ENCODE results near the gene FUOM.
"Not testable (repeated sequence)": the region's sequence is repeated elsewhere in the genome, so short reads cannot be mapped to it uniquely, and the experiment has no call there.

The FUOM gene

DNA sequence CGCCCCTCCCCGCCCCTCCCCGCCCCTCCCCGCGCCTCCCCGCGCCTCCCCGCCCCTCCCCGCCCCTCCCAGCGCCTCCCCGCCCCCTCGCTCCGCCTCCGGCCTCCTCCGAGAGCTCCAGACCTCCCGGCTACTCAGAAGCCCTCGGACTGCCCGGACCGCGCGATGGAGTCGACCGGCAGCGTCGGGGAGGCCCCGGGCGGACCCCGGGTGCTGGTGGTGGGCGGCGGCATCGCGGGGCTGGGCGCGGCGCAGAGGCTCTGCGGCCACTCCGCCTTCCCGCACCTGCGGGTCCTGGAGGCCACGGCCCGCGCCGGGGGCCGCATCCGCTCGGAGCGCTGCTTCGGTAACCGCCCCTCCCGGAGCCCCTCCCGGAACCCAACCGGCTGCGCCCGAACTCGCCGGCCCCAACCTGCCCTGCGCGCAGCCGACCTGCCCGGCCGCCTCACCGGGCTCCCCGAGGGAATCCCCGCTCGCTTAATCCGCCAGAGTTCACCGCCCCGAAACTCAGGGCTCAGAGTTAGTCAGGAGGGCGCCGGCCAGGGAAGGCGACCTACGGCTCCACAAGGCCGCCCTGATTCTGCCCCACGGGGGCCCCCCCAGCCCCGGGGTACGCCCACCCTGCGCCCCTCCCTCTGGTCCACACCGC is 21.5 kb upstream of the FUOM start, which contains the start of gene PAOX:
Gene PAOX (plus strand): TSS at position 111 of the 649 bp plus-strand sequence. CDS start 55 bp downstream, at position 166.
- TF ChIP-seq, protein P1, sequence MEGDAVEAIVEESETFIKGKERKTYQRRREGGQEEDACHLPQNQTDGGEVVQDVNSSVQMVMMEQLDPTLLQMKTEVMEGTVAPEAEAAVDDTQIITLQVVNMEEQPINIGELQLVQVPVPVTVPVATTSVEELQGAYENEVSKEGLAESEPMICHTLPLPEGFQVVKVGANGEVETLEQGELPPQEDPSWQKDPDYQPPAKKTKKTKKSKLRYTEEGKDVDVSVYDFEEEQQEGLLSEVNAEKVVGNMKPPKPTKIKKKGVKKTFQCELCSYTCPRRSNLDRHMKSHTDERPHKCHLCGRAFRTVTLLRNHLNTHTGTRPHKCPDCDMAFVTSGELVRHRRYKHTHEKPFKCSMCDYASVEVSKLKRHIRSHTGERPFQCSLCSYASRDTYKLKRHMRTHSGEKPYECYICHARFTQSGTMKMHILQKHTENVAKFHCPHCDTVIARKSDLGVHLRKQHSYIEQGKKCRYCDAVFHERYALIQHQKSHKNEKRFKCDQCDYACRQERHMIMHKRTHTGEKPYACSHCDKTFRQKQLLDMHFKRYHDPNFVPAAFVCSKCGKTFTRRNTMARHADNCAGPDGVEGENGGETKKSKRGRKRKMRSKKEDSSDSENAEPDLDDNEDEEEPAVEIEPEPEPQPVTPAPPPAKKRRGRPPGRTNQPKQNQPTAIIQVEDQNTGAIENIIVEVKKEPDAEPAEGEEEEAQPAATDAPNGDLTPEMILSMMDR (conservative IDR thresholded peaks at IDR 0.05; ENCODE audit: low read depth, low read length) = no peak
- no peak for DNase-seq (ENCODE audit: low read depth)
- H3K4me3 ChIP-seq (ENCODE audit: low read length) = peak within 1 kb of the TSS; percentile 71

GRCh38 chr10:133378251-133379096 is 20.7 kb upstream of the FUOM start:
- peak overlapping the region; percentile 71 for H3K4me3 ChIP-seq (ENCODE audit: low read length)
- DNase-seq (ENCODE audit: low read depth) = no peak
- TF ChIP-seq, protein P1 (conservative IDR thresholded peaks at IDR 0.05; ENCODE audit: low read depth, low read length) = no peak

DNA sequence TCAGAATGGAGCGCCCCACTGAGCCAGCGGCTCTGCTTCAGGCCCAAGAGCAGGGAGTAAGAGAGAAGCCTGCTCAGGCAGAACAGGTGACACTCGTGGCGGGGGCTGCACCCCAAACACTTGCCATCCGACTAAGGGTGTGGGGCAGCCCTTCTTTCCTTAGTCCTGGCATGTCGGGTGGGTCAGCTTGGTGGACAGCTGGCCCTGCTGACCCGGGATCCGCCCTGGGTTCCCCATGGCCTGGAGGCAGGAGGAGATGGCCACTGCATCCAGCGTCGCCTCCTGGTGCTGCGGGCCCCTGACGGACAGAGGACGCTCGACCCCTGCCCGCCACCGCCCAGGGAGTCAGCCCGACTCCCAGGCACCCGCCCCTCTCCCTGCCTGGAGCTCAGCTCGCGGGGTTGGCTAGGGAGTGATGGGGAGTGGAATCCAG is 20.0 kb upstream of the FUOM start:
- no peak for DNase-seq (ENCODE audit: low read depth)
- peak overlapping the region; percentile 71 for H3K4me3 ChIP-seq (ENCODE audit: low read length)
- TF ChIP-seq, protein P1 (conservative IDR thresholded peaks at IDR 0.05; ENCODE audit: low read depth, low read length) = no peak

DNA sequence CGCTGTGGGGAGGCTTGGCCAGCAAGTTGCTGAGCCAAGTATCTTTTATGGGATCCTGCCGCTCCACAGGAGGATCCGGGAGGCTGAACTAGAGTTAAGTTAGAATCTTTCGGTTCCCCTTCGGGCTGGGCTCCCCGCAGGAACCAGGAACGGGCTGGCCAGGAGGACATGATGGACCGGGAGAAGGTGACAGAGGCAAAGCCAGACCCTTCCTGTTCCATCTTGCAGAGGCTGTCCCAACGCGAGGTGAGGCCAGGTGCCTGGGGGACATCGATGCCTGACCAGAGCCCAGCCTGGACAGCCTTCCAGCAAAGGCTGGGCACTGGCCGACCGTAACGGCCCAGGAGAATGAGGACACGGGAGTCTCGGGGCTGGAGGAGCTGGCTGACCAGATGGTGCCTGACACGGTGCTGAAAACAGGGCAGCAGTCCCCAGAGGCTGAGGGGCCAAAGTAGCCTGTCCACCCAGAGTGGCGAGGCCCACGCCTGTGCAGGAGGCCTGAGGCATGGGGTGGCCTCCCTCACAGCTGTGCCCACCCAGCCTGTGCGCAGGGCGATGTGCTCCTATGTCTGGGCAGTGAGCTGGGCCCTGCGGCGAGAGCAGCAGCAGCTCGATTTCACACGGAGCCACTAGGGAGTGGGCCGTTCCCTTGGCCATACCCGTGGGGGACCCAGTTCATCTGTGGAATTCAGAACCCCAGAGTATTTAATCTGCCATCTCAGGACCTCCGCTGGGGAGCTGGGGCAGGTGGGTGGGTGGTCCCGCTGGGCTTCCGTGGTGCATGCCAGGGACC is 19.4 kb upstream of the FUOM start:
- DNase-seq (ENCODE audit: low read depth) = no peak
- H3K4me3 ChIP-seq (ENCODE audit: low read length) = no peak overlapping the region
- TF ChIP-seq, protein P1 (conservative IDR thresholded peaks at IDR 0.05; ENCODE audit: low read depth, low read length) = no peak

GRCh38 chr10:133376183-133376582 is 18.4 kb upstream of the FUOM start:
- not testable (repeated sequence) for H3K4me3 ChIP-seq (ENCODE audit: low read length); DNase-seq (ENCODE audit: low read depth)

DNA sequence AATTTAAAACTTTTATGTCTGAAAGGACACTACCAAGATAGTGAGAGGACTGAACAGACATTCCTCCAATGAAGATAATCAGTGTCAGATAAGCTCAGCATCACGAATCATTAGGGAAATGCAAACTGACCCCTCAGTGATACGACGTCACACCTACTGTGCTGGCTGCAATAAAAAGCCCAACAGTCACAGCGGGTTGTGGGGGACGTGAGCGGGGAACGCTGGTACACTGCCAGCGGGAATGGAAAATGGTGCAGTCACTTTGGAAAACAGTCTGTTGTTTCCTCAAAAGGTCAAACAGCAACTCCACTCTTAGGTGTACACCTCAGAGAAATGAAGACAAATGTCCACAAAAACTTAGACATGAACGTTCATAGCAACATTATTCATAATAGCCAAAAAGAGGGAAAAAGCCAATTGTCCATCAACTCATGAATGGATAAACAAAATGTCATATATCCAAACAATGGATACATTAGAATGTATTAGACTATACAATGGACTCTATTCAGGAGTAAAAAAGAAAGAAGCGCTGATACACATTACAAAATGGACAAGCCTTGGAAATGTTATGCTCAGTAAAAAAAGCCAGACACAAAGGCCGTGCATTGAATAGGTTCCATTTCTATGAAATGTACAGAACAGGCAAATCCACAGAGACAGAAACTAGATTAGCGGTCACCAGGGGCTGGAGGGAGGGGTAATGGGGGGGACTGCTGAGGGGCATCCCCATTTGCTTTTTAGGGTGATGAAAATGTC is 17.7 kb upstream of the FUOM start:
- TF ChIP-seq, protein P1 (conservative IDR thresholded peaks at IDR 0.05; ENCODE audit: low read depth, low read length) = no peak
- H3K4me3 ChIP-seq (ENCODE audit: low read length) = no peak overlapping the region
- DNase-seq (ENCODE audit: low read depth) = no peak
